ENCODE measurements around the gene TEKT3. TPM values are rescaled to one million over a fixed set of nuclear protein-coding genes. Genes with fewer than 3 reads are reported as not detected.

TEKT3 gene
- total and polyA plus RNA-seq, 8 donors, result 0.65 to 2.7 (median 0.92) TPM; not detected in 5

- TF ChIP-seq POLR2A (IDR thresholded peaks at IDR 0.05) (no peak), POLR2AphosphoS5 (IDR thresholded peaks at IDR 0.05) (no peak)
- Histone ChIP-seq H3K27ac (no peak overlapping the region), H3K36me3 (no peaks in the 10 kb centered on the region), H3K4me1 (no peaks in the 10 kb centered on the region), H3K27me3 (no peaks in the 10 kb centered on the region), H3K4me3 (no peak overlapping the region), H3K9me3 (no peaks in the 10 kb centered on the region)
- WGBS, 5 donors, result 88 to 93% (median 92%) methylated on average over 4 of the region's 4 CpGs
- intact Hi-C loops (cut with DNase I; ENCODE audit: low total_unique reads), result no loop called here
- no peak for DNase-seq
Observed at GRCh38 chr17:15366026-15366425, 24.6 kb upstream of the TEKT3 start.

GRCh38 chr17:15364615-15365014 is 23.2 kb upstream of the TEKT3 start:
- no peaks in the 10 kb centered on the region for H3K9me3 ChIP-seq
- H3K27me3 ChIP-seq, result no peaks in the 10 kb centered on the region
- no peak overlapping the region for H3K4me3 ChIP-seq
- H3K36me3 ChIP-seq, result no peaks in the 10 kb centered on the region
- no peaks in the 10 kb centered on the region for H3K4me1 ChIP-seq
- no peak for DNase-seq
- TF ChIP-seq CTCF (IDR thresholded peaks at IDR 0.05) (no peak), POLR2AphosphoS5 (IDR thresholded peaks at IDR 0.05) (no peak), EP300 (IDR thresholded peaks at IDR 0.05) (no peak), POLR2A (IDR thresholded peaks at IDR 0.05) (no peak)
- intact Hi-C loops (cut with DNase I; ENCODE audit: low total_unique reads), result no loop called here
- 69 to 89% (median 85%) methylated on average over 3 of the region's 3 CpGs for WGBS, 5 donors
- H3K27ac ChIP-seq, result no peak overlapping the region

- 56 to 82% (median 71%) methylated on average over 6 of the region's 6 CpGs for WGBS, 5 donors
- Histone ChIP-seq H3K36me3 (no peaks in the 10 kb centered on the region), H3K9me3 (no peaks in the 10 kb centered on the region), H3K4me3 (no peak overlapping the region), H3K27me3 (no peaks in the 10 kb centered on the region), H3K27ac (no peak overlapping the region), H3K4me1 (no peaks in the 10 kb centered on the region)
- intact Hi-C loops (cut with DNase I; ENCODE audit: low total_unique reads), result no loop called here
- TF ChIP-seq EP300 (IDR thresholded peaks at IDR 0.05) (no peak), POLR2AphosphoS5 (IDR thresholded peaks at IDR 0.05) (no peak), CTCF (IDR thresholded peaks at IDR 0.05) (no peak), POLR2A (IDR thresholded peaks at IDR 0.05) (no peak)
- no peak for DNase-seq
Observed at GRCh38 chr17:15363702-15364101, 22.3 kb upstream of the TEKT3 start.

DNA sequence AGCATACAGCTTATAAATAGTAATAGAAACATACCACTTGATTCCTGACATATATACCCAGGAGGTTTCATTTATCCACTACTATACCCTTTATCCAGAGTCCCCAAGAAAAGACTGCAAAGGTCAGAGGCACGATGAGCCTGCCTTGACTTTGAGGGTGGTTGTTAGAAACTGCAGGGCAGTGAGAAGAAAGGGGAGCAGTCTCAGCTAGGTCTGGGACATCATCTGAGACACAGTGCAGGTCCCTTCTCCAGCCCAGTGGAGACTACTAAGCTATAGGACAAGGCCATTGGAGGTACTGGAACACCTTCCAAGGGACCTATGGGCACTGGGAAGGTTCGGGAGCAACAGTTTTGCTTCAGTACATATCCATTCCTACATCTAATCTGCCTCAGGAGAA is 20.2 kb upstream of the TEKT3 start:
- Histone ChIP-seq H3K4me1 (no peaks in the 10 kb centered on the region), H3K27ac (no peak overlapping the region), H3K9me3 (no peaks in the 10 kb centered on the region), H3K4me3 (no peak overlapping the region), H3K27me3 (no peaks in the 10 kb centered on the region), H3K36me3 (no peaks in the 10 kb centered on the region)
- WGBS, 5 donors, result 53 to 76% (median 59%) methylated on average over 2 of the region's 2 CpGs
- DNase-seq, result no peak
- TF ChIP-seq EP300 (IDR thresholded peaks at IDR 0.05) (no peak), POLR2AphosphoS5 (IDR thresholded peaks at IDR 0.05) (no peak), CTCF (IDR thresholded peaks at IDR 0.05) (no peak), POLR2A (IDR thresholded peaks at IDR 0.05) (no peak)
- intact Hi-C loops (cut with DNase I; ENCODE audit: low total_unique reads), result no loop called here

GRCh38 chr17:15361151-15361550 is 19.8 kb upstream of the TEKT3 start:
- TF ChIP-seq CTCF (IDR thresholded peaks at IDR 0.05), result no peak

More at GRCh38 chr17:15361151-15361550, 19.8 kb upstream of the TEKT3 start:
- Histone ChIP-seq H3K27me3 (no peaks in the 10 kb centered on the region), H3K27ac (no peak overlapping the region), H3K36me3 (no peaks in the 10 kb centered on the region), H3K4me1 (no peaks in the 10 kb centered on the region), H3K9me3 (no peaks in the 10 kb centered on the region), H3K4me3 (no peak overlapping the region)
- no peak for DNase-seq
- 72 to 83% (median 82%) methylated on average over 7 of the region's 7 CpGs for WGBS, 5 donors
- intact Hi-C loops (cut with DNase I; ENCODE audit: low total_unique reads), result no loop called here
